TTC549 (cell line): ENCODE data around the gene BICRAL.
"Not testable (repeated sequence)": the region's sequence is repeated elsewhere in the genome, so short reads cannot be mapped to it uniquely, and the experiment has no call there.

ENCODE experiments used
- FAIRE-seq: peaks from 2 replicates; lab custom pipeline; 2012; peaks lifted over from hg19 to GRCh38; lab: Jason Lieb, UNC

BICRAL gene

GRCh38 chr6:42762950-42763349, 18.9 kb upstream of the BICRAL start:
- no peak for FAIRE-seq

GRCh38 chr6:42764911-42765648, 16.8 kb upstream of the BICRAL start:
- no peak for FAIRE-seq

GRCh38 chr6:42766163-42766670, 15.6 kb upstream of the BICRAL start:
- no peak for FAIRE-seq

DNA sequence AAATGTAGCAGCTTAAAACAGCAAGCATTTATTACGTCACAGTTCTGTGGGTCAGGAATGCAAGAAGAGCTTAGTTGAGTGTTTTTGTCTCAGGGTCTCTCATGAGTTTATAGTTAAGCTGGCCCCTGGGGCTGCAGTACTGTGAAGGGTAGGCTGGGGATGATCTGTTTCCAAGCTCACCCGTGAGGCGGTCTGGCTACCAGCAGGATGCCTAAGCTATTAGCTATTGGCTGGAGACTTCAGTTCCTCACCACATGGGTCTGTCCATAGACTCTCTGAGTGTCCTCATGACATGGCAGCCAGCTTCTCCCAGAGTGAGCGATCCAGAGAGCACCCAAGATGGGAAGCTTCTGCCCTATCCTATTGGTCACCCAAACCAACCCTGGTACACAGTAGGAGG, 12.8 kb upstream of the BICRAL start:
- no peak for FAIRE-seq

DNA sequence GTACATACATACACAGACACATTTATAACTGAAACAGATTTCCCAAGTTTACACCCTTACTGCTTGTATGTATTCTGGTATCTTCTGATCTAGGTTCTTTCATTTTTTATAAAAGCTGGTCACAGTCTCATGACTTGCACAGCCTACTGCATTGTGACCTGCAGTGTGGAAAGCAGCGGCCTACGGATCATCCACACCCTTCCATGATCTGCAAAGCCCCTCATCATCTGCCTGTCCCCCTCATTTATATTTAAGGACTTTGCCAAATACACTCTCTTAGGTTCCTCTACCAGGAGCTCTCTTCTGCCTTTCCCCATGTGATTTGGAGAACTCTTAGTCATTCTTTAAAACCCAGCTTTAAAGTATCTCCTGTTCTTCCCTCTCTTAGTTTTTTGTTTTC, 12.0 kb upstream of the BICRAL start:
- no peak for FAIRE-seq

- FAIRE-seq: no peak
Observed at GRCh38 chr6:42771741-42772100, 10.1 kb upstream of the BICRAL start.

GRCh38 chr6:42774201-42774600, 7.7 kb upstream of the BICRAL start:
- FAIRE-seq: no peak

DNA sequence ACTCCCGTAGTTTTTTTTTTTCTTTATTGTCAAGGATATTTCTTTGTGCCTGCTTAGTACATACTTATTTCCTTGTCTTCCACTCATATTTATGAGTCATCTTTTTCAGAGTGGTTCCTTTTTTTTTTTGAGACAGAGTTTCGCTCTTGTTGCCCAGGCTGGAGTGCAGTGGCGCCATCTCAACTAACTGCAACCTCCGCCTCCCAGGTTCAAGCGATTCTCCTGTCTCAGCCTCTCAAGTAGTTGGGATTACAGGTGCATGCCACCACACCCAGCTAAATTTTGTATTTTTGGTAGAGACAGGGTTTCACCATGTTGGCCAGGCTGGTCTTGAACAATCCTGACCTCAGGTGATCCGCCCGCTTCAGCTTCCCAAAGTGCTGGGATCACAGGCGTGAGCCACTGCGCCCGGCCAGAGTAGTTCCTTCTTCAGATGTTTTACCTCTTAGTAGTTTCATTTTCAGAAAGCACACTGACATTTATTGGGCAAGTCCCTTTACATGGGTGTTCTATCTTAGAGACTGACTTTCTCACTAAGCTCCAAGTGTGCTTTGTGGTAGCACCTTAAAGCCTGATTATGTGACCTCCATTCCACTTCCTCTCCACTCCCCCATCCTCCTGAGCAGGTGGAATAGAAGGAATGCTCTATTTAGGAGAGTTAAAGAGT, 6.9 kb upstream of the BICRAL start:
- FAIRE-seq: not testable (repeated sequence)

GRCh38 chr6:42777126-42777822, 4.6 kb upstream of the BICRAL start:
- FAIRE-seq: no peak

DNA sequence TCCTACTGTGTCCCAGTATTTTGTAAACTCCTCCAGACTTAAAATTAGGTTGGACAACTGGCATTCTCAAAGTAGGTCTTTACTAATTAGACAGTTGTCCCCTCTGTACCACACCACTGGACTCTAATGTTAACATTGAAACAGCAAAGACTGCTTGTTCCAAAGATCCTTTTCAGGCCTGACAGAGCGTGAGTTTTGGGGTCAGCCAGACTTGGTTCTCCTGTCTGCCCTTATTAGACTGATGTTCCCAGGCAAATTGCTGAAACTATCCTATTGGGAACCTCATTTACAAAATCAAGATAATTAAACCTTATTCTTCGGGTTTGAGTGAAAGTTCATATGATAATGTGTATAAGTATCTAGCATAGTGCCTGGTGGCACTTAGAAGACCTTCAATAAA, 3.7 kb upstream of the BICRAL start:
- no peak for FAIRE-seq

- no peak for FAIRE-seq
Observed at GRCh38 chr6:42779521-42779920, 2.3 kb upstream of the BICRAL start.

DNA sequence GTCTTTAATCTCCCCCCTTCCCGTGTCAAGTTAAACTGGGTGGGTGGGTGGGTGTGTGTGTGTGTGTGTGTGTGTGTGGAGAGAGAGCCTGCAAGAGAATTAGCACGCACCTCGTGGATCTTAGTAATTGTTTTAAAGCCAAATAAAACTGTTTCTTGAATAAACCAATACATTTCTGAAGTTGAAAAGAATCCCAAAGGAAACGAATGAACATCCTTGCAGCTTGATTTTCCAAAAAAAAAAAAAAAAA, 381 bp upstream of the BICRAL start:
- FAIRE-seq: no peak

GRCh38 chr6:42782689-42783176, 881 bp downstream of the BICRAL start:
- no peak for FAIRE-seq

DNA sequence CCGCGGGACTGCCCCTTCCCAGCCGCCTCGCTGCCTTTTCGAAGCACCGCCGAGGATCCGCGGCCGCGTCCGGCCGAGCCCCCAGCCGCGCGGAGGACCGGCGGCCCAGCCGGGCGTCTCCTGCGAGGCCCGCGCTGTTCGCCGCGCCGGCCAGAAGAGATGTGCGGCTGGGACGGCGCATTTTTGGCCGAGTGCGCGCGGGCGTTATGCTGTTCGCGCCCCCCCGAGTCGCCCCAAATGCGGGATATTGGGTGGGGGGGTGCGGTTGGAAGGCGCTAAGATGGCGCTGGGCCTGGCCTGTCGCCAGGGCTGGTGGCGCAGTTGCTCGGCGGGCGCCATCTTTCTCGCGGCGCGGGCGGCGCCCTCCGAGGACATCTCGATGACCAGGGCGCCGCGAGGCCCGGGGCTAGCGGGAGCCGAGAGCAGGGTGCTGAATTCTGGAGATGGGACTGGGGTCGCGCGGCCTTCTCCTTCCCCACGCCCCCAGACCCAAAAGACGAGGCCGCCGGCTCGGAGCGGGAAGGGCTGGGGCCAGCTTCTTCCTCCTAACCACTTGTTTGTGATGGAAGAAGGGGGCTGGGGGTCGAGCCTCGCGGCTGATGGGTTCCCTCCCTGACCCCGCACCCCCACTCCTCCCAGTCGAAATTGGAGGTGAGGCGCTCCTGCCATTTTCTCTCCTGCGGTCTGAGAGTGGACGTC, 1.5 kb downstream of the BICRAL start:
- FAIRE-seq: no peak

GRCh38 chr6:42783876-42784642, 2.2 kb downstream of the BICRAL start:
- no peak for FAIRE-seq

GRCh38 chr6:42784717-42785498, 3.1 kb downstream of the BICRAL start:
- FAIRE-seq: no peak

- FAIRE-seq: no peak
Observed at GRCh38 chr6:42786525-42786985, 4.7 kb downstream of the BICRAL start.

- FAIRE-seq: no peak
Observed at GRCh38 chr6:42787063-42787472, 5.2 kb downstream of the BICRAL start.

- no peak for FAIRE-seq
Observed at GRCh38 chr6:42788671-42789070, 6.8 kb downstream of the BICRAL start.

- FAIRE-seq: no peak
Observed at GRCh38 chr6:42790549-42791181, 8.8 kb downstream of the BICRAL start.
